Prostate gland (tissue), 2 donors: ENCODE results near the gene TRIM72. TPM values are rescaled to one million over a fixed set of nuclear protein-coding genes. Genes with fewer than 3 reads are reported as not detected.

Source experiments
- DNase-seq: peaks from one replicate; pipeline ENCODE4 v3.0.0-alpha.2; 2019; ENCODE audit warnings: low spot score
- H3K27ac ChIP-seq, 2 donors: fragments of 200-600 bp; sonication (generic); 2 replicates each; pipeline ENCODE4 v1.5.1; 2017 to 2019
- H3K27me3 ChIP-seq: fragments of 200-600 bp; sonication (generic); replicated peaks from 2 replicates; pipeline ENCODE4 v1.5.1; 2019; ENCODE audit not compliant: insufficient read depth
- H3K36me3 ChIP-seq, 2 donors: fragments of 200-600 bp; sonication (generic); 1 replicate in 1 of 2; 2 replicates in 1 of 2; pipeline versions ENCODE4 v1.5.1 to v1.8.1; 2017 to 2019
- H3K4me1 ChIP-seq: fragments of 200-600 bp; sonication (generic); replicated peaks from 2 replicates; pipeline ENCODE4 v1.5.1; 2019
- H3K4me3 ChIP-seq, 2 donors: fragments of 200-600 bp; sonication (generic); 2 replicates each; pipeline ENCODE4 v1.5.1; 2017 to 2019
- H3K9me3 ChIP-seq: fragments of 200-600 bp; sonication (generic); 2 replicates; pipeline ENCODE4 v1.5.1; 2017
- POLR2A ChIP-seq: fragments of 450-650 bp; IDR thresholded peaks from one replicate; pipeline ENCODE4 v1.6.1; 2016; ENCODE audit warnings: antibody characterized with exemption, mild to moderate bottlenecking
- POLR2AphosphoS5 ChIP-seq: sonication (generic); formaldehyde crosslinking; IDR thresholded peaks from one replicate; pipeline ENCODE4 v1.6.1; 2017; ENCODE audit warnings: antibody characterized with exemption
- WGBS: methylation state at CpG from one replicate; pipeline ENCODE4 v1.1.5; 2018; 5-methylcytosine and 5-hydroxymethylcytosine counted together
- intact Hi-C: fragments of 100-400 bp; cut with DNase I; formaldehyde crosslinking; loops from one replicate; pipeline ENCODE4 v1.14.2; 2022
- total RNA-seq, 2 donors: library from RNA; depleted of rRNA; stranded (reverse); fragments of >200 nt; gene quantifications; one replicate each; pipeline ENCODE4 v1.1.0, GENCODE V29; 2016
- TF ChIP-seq, protein P1 (sequence below), 4 experiments: fragments of 200-600 bp in 2 of 4; fragments of 450-650 bp in 2 of 4; sonication (generic) in 2 of 4; IDR thresholded peaks; 1 replicate in 3 of 4; 2 replicates in 1 of 4; pipeline ENCODE4 v1.5.1; 2016 to 2019; ENCODE audit warnings: antibody characterized with exemption in 4 of 4, mild to moderate bottlenecking in 2 of 4, moderate library complexity in 2 of 4

Gene TRIM72
- total RNA-seq, 2 donors from 2014 or later: 0.23 to 3.9 TPM

DNA sequence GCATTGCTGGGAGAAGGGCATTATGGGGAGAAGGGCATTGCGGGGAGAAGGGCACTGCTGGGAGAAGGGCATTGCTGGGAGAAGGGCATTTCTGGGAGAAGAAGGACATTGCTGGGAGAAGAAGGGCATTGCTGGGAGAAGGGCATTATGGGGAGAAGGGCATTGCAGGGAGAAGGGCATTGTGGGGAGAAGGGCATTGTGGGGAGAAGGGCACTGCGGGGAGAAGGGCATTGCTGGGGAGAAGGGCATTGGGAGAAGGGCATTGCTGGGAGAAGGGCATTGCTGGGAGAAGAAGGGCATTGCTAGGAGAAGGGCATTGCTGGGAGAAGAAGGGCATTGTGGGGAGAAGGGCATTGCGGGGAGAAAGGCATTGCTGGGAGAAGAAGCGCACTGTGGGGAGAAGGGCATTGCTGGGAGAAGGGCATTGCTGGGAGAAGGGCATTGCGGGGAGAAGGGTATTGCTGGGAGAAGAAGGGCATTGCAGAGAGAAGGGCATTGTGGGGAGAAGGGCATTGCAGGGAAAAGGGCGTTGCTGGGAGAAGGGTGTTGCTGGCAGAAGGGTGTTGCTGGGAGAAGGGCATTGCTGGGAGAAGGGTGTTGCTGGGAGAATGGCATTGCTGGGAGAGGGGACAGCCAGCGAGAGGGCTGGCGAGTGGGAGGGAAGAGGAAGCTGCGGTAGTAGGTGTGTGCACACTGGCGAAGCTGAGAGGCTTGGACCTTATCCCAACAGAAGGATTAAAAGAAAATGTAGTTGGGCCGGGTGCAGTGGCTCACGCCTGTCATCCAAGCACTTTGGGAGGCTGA lies 7.6 kb downstream of the TRIM72 start:
- H3K27me3 ChIP-seq: peaks cover 2% of the 10 kb centered on the region
- H3K4me1 ChIP-seq: peaks cover 1% of the 10 kb centered on the region
- TF ChIP-seq, protein P1, sequence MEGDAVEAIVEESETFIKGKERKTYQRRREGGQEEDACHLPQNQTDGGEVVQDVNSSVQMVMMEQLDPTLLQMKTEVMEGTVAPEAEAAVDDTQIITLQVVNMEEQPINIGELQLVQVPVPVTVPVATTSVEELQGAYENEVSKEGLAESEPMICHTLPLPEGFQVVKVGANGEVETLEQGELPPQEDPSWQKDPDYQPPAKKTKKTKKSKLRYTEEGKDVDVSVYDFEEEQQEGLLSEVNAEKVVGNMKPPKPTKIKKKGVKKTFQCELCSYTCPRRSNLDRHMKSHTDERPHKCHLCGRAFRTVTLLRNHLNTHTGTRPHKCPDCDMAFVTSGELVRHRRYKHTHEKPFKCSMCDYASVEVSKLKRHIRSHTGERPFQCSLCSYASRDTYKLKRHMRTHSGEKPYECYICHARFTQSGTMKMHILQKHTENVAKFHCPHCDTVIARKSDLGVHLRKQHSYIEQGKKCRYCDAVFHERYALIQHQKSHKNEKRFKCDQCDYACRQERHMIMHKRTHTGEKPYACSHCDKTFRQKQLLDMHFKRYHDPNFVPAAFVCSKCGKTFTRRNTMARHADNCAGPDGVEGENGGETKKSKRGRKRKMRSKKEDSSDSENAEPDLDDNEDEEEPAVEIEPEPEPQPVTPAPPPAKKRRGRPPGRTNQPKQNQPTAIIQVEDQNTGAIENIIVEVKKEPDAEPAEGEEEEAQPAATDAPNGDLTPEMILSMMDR (IDR thresholded peaks at IDR 0.05): no peak
- TF ChIP-seq POLR2AphosphoS5: no peak
- H3K4me3 ChIP-seq: no peak overlapping the region
- WGBS: 60% methylated on average over 12 of the region's 12 CpGs
- no peak overlapping the region for H3K27ac ChIP-seq
- no peaks in the 10 kb centered on the region for H3K9me3 ChIP-seq
- intact Hi-C loops: no loop called here
- no peak for DNase-seq
- no peaks in the 10 kb centered on the region for H3K36me3 ChIP-seq

DNA sequence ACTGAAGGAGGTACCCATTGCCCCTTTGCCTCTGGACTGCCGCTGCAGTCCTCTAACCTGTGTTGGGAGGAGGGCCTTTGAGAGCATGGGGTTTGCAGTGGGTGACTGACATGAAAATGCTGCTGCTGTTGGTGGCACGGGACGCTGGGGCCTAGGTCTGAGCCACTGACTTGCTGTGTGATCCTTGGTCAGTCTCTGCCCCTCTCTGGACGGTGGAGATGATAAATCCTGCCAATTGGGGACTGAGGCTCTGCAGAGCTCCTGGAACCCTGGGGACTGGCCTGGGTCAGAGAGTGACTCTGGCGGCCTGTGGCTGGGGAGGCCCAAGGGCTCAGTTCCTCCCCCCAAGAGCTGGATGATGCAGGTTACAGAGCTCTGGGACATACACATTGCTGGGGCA lies 9.1 kb downstream of the TRIM72 start:
- Histone ChIP-seq H3K36me3 (no peaks in the 10 kb centered on the region), H3K9me3 (no peaks in the 10 kb centered on the region), H3K27me3 (peaks cover 2% of the 10 kb centered on the region), H3K4me1 (no peaks in the 10 kb centered on the region), H3K27ac (no peak overlapping the region), H3K4me3 (no peak overlapping the region)
- TF ChIP-seq, protein P1 (IDR thresholded peaks at IDR 0.05): no peak
- TF ChIP-seq POLR2AphosphoS5: no peak
- no peak for DNase-seq
- 98% methylated on average over 5 of the region's 5 CpGs for WGBS
- intact Hi-C loops: no loop called here

DNA sequence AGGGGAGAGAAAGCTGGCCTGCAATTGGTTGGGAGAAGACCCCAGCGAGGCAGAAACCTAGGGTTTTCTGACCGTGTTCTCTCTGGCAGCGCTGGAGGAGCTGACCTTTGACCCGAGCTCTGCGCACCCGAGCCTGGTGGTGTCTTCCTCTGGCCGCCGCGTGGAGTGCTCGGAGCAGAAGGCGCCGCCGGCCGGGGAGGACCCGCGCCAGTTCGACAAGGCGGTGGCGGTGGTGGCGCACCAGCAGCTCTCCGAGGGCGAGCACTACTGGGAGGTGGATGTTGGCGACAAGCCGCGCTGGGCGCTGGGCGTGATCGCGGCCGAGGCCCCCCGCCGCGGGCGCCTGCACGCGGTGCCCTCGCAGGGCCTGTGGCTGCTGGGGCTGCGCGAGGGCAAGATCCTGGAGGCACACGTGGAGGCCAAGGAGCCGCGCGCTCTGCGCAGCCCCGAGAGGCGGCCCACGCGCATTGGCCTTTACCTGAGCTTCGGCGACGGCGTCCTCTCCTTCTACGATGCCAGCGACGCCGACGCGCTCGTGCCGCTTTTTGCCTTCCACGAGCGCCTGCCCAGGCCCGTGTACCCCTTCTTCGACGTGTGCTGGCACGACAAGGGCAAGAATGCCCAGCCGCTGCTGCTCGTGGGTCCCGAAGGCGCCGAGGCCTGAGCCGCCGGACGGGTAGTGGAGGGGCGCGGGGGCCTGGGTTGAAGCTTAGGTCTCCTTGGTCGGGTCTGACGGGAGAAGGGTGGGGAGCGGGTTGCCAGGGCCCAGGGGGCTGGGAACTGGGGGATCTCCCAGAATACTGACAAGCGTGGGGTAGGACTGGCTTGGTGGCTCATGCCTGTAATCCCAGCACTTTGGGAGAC lies 10.4 kb downstream of the TRIM72 start:
- intact Hi-C loops: no loop called here
- no peaks in the 10 kb centered on the region for H3K4me1 ChIP-seq
- H3K27ac ChIP-seq: no peak overlapping the region
- peaks cover 2% of the 10 kb centered on the region for H3K27me3 ChIP-seq
- H3K4me3 ChIP-seq: no peak overlapping the region
- 82% methylated on average over 80 of the region's 80 CpGs for WGBS
- no peaks in the 10 kb centered on the region for H3K36me3 ChIP-seq
- no peak for DNase-seq
- no peaks in the 10 kb centered on the region for H3K9me3 ChIP-seq
- TF ChIP-seq POLR2AphosphoS5 (no peak), POLR2A (no peak)
- TF ChIP-seq, protein P1 (IDR thresholded peaks at IDR 0.05): no peak

DNA sequence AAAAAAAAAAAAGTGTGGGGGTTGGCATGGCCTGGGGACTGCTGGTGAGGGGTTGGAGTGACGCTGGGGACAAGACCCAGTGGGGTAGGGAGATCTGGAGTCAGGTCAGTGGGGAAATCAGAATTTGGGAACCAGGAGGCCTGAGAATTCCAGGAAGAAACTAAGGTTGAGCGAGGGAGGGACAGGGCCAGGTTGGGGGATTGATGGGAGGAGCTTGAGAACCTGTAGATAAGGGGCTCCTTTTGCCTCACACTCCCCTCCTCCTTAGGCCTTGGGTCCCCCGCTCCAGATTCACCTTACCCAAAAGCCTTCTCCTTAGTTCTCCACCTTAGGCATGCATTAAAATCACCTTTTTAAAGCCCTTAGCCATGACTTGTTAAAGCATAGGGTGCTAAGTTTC lies 11.3 kb downstream of the TRIM72 start:
- Histone ChIP-seq H3K27me3 (peaks cover 2% of the 10 kb centered on the region), H3K4me1 (no peaks in the 10 kb centered on the region), H3K9me3 (no peaks in the 10 kb centered on the region), H3K36me3 (no peaks in the 10 kb centered on the region), H3K4me3 (no peak overlapping the region), H3K27ac (no peak overlapping the region)
- 89% methylated on average over 3 of the region's 3 CpGs for WGBS
- DNase-seq: no peak
- TF ChIP-seq, protein P1 (IDR thresholded peaks at IDR 0.05): no peak
- TF ChIP-seq POLR2A (no peak), POLR2AphosphoS5 (no peak)
- intact Hi-C loops: no loop called here
